IPS-NIHi11 (cell line): ENCODE measurements around the gene RAPGEF5.
"Not testable (repeated sequence)": the region's sequence is repeated elsewhere in the genome, so short reads cannot be mapped to it uniquely, and the experiment has no call there.

Experiments
- DNase-seq: peaks from one replicate; pipeline ENCODE4 v3.0.0; 2012; ENCODE audit warnings: mixed read lengths, low spot score

Gene RAPGEF5

DNA sequence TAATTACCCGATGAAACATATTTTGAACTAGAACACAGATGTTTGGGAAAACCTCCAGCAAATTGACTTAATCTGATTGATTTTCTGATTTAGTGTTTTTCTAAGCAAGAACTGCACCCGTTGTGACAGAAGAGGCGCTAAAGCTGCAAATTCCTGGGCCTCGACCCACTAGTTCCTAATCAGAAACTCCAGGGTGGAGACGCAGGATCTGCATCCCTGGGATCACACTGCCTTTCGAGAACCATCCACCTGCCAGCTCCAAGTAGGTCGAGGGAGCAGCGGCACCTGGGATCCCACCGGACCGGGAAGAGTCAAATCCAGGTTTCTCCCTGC lies 274.4 kb downstream of the RAPGEF5 start:
- DNase-seq = no peak

- not testable (repeated sequence) for DNase-seq
Measured at GRCh38 chr7:22080219-22080618, 276.7 kb downstream of the RAPGEF5 start.

GRCh38 chr7:22078872-22079271 lies 278.1 kb downstream of the RAPGEF5 start:
- not testable (repeated sequence) for DNase-seq

GRCh38 chr7:22075561-22075960 lies 281.4 kb downstream of the RAPGEF5 start:
- DNase-seq = no peak

GRCh38 chr7:22074897-22075296 lies 282.1 kb downstream of the RAPGEF5 start:
- DNase-seq = no peak
